Kasumi-1 (cell line): Measurements from ENCODE around the gene HIPK2.

ENCODE experiments used
- DNase-seq, 2 experiments: peaks; one replicate each; lab custom pipeline; 2025; lab: John Stamatoyannopoulos, UW

HIPK2 gene

DNA sequence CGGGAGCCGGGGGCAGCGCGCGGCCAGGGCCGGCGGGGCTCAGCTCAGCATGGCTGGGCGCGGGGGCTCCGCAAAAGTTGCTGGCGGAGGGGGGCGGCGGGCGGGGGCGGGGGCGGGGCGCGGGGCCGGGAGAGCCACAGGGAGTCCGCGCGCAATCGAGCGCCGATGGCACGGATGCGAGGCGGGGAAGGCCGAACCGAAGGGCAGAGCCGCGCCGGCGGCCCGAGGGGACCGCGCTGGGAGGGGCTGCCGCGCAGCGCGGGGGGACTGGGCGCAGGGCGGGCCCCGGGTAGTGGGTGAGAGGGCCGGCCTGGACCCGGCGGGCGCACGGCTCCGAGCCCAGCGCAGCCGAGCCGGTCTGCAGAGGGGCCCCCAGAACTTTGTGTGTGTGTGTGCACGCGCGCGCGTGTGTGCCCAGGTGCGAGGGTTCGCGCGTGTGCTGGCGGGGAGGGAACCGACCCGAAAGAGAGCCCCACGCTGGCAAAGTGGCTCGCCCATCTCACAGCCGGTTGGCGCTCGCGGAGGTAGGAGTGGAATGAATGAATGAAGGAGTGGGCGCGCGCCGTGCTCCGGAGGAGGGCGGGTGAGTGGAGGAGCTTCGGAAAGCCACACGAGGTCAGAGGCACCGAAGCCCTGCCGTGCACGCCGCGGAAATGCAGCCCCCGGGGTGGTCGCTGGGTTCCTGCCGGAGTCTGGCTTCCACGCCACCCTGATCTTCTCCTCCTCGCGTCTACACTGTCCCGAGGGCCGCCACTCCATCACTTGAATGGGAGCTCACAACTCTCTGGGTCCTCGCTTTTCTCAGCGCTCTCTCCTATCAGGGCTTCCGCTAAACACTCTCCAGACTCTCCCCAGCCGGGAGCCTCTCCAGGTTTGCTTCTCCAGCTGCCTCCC, at the start of gene HIPK2:
Gene HIPK2 (minus strand): TSS at position 51 of the 894 bp plus-strand sequence. CDS start 375 bp downstream, outside the sequence.
- DNase-seq, result peak; percentile 34 to 37

DNA sequence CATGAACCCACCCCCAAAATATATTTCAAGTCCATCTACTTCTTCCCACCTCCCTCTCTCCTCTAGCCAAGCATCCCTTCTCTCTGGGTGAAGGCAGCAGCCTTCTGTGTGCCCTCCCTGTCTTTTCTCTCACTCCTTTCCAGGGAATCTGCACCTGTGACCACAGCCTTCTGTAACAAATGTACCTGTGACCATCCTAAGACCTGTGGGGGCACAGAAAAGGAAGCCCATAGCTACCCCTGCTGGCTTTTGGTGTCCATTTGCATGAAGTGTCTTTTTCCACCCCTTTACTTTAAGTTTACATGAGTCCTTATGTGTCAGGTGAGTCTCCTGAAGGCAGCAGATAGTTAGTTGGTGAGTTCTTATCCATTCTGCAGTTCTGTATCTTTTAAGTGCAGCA, 49.2 kb upstream of the HIPK2 start:
- no peak for DNase-seq

DNA sequence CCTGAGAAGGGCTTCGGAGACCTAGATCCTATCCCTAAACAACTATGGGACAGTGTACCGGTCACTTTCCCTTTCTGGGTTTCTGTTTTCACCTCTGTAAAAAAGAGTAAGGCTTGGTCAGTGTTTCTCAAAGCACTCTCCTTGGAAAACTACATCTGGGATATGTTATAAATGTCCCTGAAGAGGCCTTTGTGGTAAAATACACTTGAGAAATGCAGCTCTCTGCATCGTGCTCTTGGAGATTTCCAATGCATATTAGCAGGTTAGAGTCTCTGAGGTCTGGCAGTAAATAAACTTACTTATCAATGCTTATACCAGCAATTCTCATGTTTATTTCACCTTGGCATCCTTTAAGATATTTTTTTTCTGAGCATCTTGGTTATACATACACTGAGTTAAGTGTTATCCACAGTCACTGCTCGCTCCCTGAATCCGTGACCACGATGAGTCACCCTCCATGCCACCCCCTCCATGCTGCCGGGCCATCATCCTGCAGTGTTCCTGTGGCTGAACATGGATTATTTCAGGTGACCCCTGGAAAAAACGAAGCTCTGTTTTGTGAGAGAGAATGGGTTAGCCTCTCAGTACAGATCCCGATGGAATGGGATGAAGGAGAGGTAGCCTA, 48.0 kb upstream of the HIPK2 start:
- peak in 1 of 2 experiments; percentile 13 for DNase-seq

DNA sequence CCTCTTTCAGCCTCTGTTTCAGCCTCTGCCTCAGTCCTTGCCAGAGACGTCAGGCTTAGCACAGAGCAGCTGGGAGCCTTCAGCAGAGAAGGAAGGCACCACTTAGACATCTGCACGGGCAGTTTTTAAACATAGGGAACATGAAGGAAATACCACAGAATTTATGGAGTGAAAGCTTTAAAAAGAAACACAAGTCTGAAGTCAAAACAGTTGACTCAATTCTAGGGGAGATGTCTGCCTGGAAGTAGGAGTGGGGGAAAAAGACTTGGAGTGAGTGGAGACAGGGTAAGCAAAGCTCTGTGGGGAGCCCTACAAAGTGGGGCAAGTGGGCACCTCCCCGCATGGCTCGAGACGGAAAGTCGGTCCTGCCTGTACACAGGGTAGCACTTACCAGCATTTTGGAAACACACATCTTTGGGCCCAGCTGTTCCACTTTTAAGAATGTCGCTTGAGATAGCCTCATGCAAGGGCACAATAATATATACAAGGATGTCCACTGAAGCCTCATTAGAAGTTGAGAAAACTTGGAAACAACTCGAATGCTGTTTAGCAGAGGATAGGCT, 46.2 kb upstream of the HIPK2 start:
- DNase-seq, result no peak

DNA sequence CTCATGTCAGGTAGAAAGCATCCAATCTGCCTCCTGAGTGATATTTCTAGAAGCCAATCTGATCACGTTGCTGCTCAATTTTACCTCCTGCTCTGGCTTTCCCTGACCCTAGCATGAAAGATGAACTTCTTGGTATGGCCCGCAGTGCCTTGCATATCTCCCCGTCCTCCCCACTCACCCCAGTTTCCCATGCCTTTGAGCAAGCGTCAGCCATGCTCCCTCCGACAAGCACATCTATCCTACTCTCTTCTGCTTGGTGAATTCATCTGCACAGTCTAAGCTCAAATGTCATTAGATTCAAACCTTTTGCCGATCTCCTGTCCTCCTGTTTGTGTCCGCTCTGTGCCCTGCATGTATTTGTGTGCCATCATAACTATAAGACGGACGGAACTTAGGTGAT, 45.1 kb upstream of the HIPK2 start:
- no peak for DNase-seq

DNA sequence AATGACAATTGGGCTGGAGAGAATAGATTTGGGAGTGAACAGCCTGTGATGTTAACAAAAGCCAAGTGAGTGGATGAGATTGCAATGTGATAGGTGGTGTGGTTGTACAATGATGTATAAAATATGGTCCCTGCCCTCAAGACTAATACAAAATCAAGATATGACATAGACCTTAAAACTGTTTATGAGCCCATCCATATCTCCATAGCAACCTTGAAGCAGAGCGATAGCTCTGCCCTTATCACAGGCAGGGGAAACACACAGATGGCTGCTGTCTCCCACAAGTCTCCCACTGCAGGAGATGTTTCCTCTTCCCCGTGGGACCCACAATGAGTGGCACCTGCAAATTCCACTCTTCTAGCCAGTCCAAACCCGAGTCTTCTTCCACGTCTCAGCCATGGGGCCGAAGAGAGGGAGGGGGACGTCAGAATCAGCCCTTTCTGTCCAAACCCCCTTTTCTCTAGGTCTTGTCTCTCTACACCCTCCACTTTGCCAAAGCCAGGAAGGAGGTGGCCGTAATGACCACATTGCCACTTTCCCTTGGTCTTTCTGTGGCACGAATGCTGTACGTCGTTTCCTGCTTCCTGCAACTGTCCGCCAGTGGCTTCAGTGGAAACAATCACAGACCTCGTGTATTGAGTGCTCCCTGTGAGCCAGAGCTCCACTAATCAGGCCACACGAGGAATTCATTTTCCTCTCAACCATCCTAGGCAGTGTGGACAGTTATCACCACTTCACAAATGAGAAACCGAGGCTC, 43.7 kb upstream of the HIPK2 start:
- DNase-seq, result no peak

DNA sequence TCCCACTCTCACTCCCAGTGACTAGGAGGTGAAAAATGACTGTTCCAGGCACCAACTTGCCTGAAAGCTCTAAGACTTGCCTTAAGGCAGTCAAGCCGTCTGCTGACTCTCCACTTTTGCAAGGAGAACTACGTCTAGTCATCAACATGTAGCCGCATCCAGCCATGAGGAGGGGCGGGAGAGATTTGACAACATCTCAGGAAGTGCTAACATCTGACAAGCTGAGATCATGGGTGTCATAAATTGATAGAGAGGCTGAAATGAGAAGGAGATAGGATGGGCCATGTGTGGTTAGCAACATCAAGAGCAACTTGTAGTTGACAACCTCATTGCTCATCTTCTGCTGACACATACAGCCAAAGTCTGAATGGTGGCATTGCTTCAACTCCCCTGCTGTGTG, 42.3 kb upstream of the HIPK2 start:
- DNase-seq, result no peak

DNA sequence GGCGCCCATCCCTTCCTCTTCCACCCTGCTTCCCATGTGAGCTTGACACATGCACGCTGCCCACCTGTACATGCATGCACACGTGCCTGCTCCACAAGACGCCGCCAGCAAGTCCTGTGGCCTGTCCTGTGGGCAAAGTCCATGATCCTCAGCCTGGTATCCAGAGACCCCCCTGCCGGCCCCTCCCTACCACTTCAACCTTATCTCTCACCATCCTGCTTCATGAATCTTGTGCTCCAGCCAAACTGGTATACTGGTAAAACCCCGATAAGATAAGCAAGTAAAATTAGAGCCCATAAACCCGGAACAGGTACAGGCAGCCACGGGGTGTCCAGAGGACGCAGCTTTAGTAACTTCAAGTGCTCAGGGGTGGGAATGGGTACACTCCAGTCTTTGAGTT, 39.5 kb upstream of the HIPK2 start:
- no peak for DNase-seq

DNA sequence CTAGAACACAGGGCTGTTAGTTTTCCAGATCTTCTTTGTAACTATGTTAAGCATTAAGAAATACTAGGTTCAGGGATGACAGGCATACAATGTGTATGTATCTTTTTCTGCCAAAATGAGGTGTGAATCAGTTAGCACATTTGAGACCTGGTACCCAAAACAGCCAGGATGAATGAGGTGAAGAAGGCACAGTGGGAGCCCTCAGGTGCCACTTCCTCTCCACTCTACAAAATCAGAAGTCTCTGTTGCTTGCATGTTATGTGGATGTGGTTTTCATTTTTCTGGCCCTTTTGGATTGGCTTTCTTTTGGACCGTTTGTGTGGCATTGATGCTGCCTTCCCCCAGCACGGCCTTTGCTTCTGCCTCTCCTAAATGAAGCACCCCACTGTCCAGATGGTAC, 35.9 kb upstream of the HIPK2 start:
- DNase-seq, result no peak

DNA sequence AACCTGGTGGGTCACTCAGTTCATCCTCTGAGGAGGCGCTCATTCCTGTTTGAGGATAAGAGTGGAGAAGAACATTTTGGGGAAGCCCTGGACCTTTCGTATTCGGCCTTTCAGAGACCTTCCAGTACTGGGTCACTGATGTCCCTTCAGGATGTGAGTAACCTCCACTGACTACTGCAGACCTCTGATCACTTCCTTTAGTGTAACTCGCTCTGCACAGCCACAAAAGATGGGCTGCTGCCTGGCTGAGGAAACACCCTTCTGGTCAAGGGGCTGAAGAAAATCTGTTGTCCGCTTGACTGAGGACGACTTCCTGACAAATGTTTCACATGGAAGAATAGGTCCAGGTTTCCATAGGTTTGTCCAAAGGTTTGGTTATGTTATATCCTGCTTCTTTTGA, 35.4 kb upstream of the HIPK2 start:
- DNase-seq, result no peak

DNA sequence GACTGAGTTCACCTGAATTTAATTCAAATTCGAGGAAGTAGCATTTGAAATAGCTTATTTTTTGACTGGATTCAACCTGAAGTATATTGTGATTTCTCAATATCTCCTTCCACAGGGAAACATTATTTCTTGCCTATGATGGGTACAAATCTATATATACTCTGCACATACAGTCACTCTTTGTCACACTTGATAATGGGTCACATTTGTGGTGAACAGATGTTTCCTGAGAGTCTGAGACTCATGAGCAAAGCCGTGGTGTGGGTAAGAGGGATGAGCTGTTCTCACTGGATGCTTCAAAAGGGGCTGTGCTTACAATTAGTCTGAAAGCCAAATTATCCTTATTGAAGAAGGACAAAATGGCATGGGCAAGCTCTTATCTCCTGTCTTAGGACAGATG, 33.3 kb upstream of the HIPK2 start:
- peak; percentile 78 to 83 for DNase-seq

DNA sequence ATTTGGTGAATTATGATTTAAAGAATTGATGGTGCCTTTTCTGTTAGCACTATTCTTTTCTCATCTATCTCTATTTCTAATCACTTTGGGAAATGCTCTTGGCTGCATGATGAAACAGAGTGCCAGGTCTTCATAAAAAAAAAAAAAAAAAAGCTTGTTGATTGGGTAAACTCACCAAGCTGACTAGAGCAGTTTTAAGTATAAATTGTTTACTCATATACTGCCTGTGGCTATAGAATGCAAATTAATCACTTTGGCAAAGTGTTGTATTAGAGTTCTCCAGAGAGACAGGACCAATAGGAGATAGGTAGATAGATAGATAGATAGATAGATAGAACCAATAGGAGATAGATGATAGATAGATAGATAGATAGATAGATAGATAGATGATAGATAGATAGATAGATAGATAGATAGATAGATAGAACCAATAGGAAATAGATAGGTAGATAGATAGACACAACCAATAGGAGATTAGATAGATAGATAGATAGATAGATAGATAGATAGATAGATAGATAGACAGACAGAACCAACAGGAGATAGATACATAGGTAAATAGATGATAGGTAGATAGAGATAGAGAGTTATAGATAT, 31.1 kb upstream of the HIPK2 start:
- DNase-seq, result no peak

DNA sequence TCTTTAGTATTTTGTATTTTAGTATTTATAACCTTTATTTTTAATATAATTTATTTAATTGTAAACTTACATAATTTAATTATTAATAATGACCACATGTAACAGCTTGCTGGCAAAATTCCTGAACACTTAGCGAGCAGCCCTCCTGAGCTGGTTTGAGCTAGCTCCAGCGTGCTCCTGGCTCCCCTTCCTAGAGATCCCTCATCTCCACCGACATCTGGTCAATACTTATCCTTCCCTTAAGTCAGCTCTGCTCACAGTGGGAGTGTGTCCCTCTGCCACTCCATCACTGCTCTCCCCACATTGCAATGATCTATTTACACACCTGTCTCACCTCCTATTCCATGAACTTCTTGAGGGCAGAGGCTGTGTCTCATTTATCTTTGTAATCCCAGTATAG, 30.6 kb upstream of the HIPK2 start:
- no peak for DNase-seq

DNA sequence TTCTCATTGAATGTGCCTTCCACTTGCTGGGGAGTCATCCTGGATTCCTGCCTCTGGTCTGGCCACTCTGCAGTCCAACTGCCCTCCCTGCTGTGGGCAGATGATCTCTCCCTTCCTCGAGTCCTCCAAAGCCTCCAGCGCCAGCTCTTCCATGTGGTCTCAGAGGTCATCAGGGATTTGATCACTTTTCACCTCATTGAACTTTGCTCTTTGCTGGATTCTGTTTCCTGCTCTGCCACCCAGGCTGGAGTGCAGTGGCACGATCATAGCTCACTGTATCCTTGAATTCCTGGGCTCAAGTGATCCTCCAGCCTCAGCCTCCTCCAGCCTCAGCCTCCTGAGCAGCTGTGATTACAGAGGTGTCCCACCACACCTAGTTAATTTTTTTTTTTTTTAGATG, 29.2 kb upstream of the HIPK2 start:
- DNase-seq, result no peak

DNA sequence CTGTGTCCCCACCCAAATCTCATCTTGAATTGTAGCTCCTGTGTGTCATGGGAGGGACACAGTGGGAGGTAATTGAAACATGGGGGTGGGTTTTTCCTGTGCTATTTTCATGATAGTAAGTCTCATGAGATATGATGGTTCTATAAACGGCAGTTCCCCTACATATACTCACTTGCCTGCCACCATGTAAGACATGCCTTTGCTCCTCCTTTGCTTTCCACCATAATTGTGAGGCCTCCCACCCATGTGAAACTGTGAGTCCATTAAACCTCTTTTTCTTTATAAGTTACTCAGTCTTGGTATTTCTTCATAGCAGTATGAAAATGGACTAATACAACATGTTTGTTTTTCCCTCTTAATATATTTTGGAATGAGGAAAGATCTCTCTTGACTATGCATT, 26.8 kb upstream of the HIPK2 start:
- no peak for DNase-seq

DNA sequence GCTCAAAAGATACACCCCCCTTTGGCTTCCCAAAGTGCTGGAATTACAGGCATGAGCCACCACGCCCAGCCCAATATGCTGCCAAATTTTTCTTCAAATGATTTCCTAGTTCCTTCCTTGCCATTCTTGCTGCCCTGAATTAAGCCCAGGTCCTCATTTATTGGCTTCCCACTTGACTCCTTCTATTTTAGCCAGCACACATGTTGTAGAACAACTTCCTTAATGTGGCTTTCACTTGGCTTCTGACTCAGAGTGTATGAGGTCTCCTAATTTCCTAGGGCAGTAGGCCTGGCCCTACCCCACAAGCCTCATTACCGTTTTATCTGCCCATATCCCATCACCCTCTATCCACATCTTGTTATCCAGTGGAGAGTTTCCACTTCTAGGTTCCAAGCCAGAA, 21.8 kb upstream of the HIPK2 start:
- DNase-seq, result peak; percentile 97

DNA sequence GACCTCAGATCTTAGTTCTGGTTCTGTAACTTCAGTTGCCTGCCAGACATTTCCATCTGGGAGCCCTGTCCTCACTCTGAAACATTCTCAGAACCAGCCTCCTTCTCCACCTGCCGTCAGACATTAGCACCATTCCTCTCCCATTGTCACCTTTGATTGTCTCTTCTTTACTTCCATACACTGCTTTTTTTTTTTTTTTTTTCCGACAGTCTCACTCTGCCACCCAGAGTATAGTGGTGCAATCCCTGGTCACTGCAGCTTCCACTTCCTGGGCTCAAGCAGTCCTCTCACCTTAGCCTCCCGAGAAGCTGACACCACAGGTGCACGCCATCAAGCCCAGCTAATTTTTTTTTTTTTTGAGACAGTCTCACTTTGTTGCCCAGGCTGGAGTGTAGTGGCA, 21.1 kb upstream of the HIPK2 start:
- no peak for DNase-seq

DNA sequence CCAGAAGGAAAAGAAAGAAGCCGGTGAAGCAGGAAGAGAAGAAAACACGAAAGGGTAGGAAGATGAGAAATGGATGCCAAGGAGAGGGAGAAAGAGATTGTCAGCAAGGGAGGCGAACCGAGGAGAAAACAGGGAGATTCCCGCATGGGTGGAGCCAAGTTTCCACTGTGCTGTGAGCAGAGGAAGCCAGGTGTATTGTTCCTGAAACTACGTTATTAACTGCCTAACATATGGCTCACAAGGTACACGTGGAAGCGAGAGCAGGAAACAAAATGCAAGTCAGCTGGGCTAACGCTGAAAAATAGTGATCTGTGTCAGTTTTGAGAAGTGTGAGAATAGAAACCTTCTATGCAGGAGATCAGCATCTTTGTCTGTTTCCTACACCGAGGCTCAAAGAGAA, 20.4 kb upstream of the HIPK2 start:
- DNase-seq, result no peak

DNA sequence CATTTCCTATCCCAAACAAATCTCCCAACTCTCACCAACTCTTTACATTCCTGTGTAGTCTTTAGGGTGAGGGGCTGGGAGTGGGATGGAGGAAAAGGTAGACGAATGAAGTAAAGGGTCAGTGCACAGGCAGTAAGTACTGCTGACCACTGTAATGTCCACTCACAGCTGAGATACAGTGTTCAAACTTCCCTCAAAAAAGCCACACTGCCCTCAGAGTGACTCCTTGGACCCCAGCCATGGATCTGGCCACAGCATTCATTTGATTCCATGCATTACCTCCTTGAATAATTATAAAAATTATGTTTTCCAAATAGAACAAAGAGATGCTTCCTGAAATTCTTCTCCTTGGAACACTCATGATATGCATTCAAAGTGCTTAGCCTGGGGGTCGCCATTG, 19.8 kb upstream of the HIPK2 start:
- DNase-seq, result no peak

DNA sequence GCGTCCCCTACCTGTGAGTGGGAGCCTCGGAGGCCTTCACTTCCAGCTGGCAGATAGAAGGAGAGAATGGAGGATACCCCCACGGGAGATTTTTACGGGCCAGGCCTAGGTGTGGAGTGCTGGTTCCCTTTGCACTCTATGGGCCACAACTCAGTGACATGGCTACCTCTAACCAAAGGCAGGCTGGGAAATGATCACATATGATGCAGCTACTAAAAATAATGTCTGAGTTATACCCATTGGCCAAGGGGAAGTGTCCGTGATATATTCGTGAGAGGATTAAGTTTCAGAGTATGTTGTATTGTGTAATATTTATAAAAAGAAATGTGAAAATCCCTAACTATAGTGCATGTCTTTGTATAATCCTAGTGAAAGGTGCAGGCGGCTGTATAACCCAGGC, 13.5 kb upstream of the HIPK2 start:
- DNase-seq, result no peak

DNA sequence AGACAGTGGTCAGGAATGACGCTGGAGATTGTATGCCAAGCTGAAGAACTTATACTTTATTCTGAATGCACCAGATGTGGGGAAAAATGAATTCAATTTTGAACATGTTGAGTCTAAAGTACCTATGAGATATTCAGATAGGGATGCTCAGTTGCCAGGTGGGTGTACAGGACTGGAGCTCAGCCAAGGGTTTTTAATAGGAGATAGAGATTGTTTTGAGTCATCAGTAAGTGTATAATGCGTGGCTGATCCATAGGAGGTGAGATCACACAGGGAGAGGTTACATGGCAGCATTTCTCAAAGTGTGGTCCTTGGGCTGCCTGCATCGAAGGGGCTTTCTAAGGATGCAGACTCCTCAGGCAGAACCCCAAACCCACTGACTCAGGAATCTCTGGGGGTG, 6.8 kb upstream of the HIPK2 start:
- no peak for DNase-seq
